H9 (cell line): ENCODE data around the gene LLGL2. TPM values are rescaled to one million over a fixed set of nuclear protein-coding genes. Genes with fewer than 3 reads are reported as not detected.

Experiments
- DNase-seq: peaks from one replicate; pipeline ENCODE4 v3.0.0-alpha.2; 2017
- H2AFZ ChIP-seq: one replicate; pipeline ENCODE4 v1.6.1; 2013; ENCODE audit warnings: mild to moderate bottlenecking, low read length, control low read depth, moderate library complexity
- H2AK5ac ChIP-seq: 2 replicates; pipeline ENCODE4 v1.6.1; 2013; ENCODE audit warnings: low read length, control low read depth, mixed read lengths; ENCODE audit not compliant: insufficient read length
- H2BK120ac ChIP-seq: one replicate; pipeline ENCODE4 v1.6.1; 2013; ENCODE audit warnings: low read depth, mild to moderate bottlenecking, low read length, control low read depth, inconsistent platforms; ENCODE audit not compliant: poor library complexity, severe bottlenecking
- H2BK12ac ChIP-seq: 2 replicates; pipeline ENCODE4 v1.6.1; 2013; ENCODE audit warnings: low read length, control low read depth, mixed read lengths, low read depth; ENCODE audit not compliant: insufficient read length
- H2BK15ac ChIP-seq: 2 replicates; pipeline ENCODE4 v1.6.1; 2013; ENCODE audit warnings: low read depth, low read length, control low read depth
- H2BK20ac ChIP-seq: one replicate; pipeline ENCODE4 v1.6.1; 2013; ENCODE audit warnings: low read depth, mild to moderate bottlenecking, low read length, control low read depth, inconsistent platforms; ENCODE audit not compliant: poor library complexity, severe bottlenecking
- H2BK5ac ChIP-seq: 2 replicates; pipeline ENCODE4 v1.6.1; 2013; ENCODE audit warnings: low read length, control low read depth, mixed read lengths; ENCODE audit not compliant: insufficient read length
- H3K14ac ChIP-seq: 2 replicates; pipeline ENCODE4 v1.6.1; 2013; ENCODE audit warnings: low read length, control low read depth; ENCODE audit not compliant: insufficient read depth
- H3K18ac ChIP-seq: 2 replicates; pipeline ENCODE4 v1.6.1; 2013; ENCODE audit warnings: low read depth, mild to moderate bottlenecking, mixed read lengths, low read length, control low read depth; ENCODE audit not compliant: insufficient read length
- H3K23ac ChIP-seq: 2 replicates; pipeline ENCODE4 v1.6.1; 2013; ENCODE audit warnings: low read length, control low read depth, mixed read lengths, low read depth; ENCODE audit not compliant: insufficient read length
- H3K23me2 ChIP-seq: 2 replicates; pipeline ENCODE4 v1.6.1; 2013; ENCODE audit warnings: low read depth, mild to moderate bottlenecking, mixed read lengths, low read length, control low read depth; ENCODE audit not compliant: insufficient read length, poor library complexity, severe bottlenecking
- H3K27ac ChIP-seq: 2 replicates; pipeline ENCODE4 v1.5.1; 2013; ENCODE audit warnings: low read length, control low read depth, mixed read lengths, low read depth; ENCODE audit not compliant: insufficient read length
- H3K27me3 ChIP-seq: 2 replicates; pipeline ENCODE4 v1.6.1; 2013; ENCODE audit warnings: low read length, control low read depth, inconsistent platforms; ENCODE audit not compliant: insufficient read depth
- H3K4ac ChIP-seq: 2 replicates; pipeline ENCODE4 v1.6.1; 2013; ENCODE audit warnings: low read depth, mild to moderate bottlenecking, control low read depth, inconsistent platforms, low read length, moderate library complexity
- H3K4me1 ChIP-seq: 2 replicates; pipeline ENCODE4 v1.6.1; 2013; ENCODE audit warnings: low read length, control low read depth, inconsistent platforms; ENCODE audit not compliant: insufficient read depth
- H3K4me2 ChIP-seq: 2 replicates; pipeline ENCODE4 v1.6.1; 2013; ENCODE audit warnings: low read length, control low read depth, mixed read lengths; ENCODE audit not compliant: insufficient read length, insufficient read depth
- H3K56ac ChIP-seq: 2 replicates; pipeline ENCODE4 v1.6.1; 2013; ENCODE audit warnings: low read depth, mild to moderate bottlenecking, mixed read lengths, low read length, control low read depth; ENCODE audit not compliant: insufficient read length
- H3K79me1 ChIP-seq: 2 replicates; pipeline ENCODE4 v1.6.1; 2013; ENCODE audit warnings: low read depth, mild to moderate bottlenecking, moderate library complexity, low read length, control low read depth, inconsistent platforms; ENCODE audit not compliant: insufficient read depth, poor library complexity, severe bottlenecking
- H3K79me2 ChIP-seq: 2 replicates; pipeline ENCODE4 v1.6.1; 2013; ENCODE audit warnings: low read length, control low read depth, inconsistent platforms; ENCODE audit not compliant: insufficient read depth
- H3K9ac ChIP-seq: 2 replicates; pipeline ENCODE4 v1.6.1; 2013; ENCODE audit warnings: low read length, control low read depth, mixed read lengths; ENCODE audit not compliant: insufficient read length; ENCODE audit errors: extremely low read depth
- H3K9me3 ChIP-seq: one replicate; pipeline ENCODE4 v1.6.1; 2013; ENCODE audit warnings: low read depth, low read length, inconsistent platforms; ENCODE audit not compliant: control insufficient read depth
- H3T11ph ChIP-seq: one replicate; pipeline ENCODE4 v1.6.1; 2013; ENCODE audit warnings: mild to moderate bottlenecking, low read length, control low read depth, inconsistent platforms
- H4K20me1 ChIP-seq: one replicate; pipeline ENCODE4 v1.6.1; 2013; ENCODE audit not compliant: control insufficient read depth, insufficient read length, insufficient read depth
- H4K5ac ChIP-seq: 2 replicates; pipeline ENCODE4 v1.6.1; 2013; ENCODE audit warnings: low read depth, mild to moderate bottlenecking, mixed read lengths, low read length, control low read depth; ENCODE audit not compliant: insufficient read length
- H4K8ac ChIP-seq: replicated peaks from 2 replicates; pipeline ENCODE4 v1.6.1; 2013; ENCODE audit warnings: low read length, control low read depth, mixed read lengths, low read depth; ENCODE audit not compliant: insufficient read length
- H4K91ac ChIP-seq: 2 replicates; pipeline ENCODE4 v1.6.1; 2013; ENCODE audit warnings: low read depth, mild to moderate bottlenecking, moderate library complexity, mixed read lengths, low read length, control low read depth; ENCODE audit not compliant: insufficient read length
- H3K27ac Mint-ChIP-seq, 3 experiments: 2 replicates in 2 of 3; 3 replicates in 1 of 3; pipeline ENCODE4 v1.8.0; 2020 to 2021; ENCODE audit warnings: mixed read lengths in 3 of 3, mild to moderate bottlenecking in 1 of 3, moderate library complexity in 1 of 3
- H3K27me3 Mint-ChIP-seq: 2 replicates; pipeline ENCODE4 v1.8.0; 2021; ENCODE audit warnings: low read depth, mild to moderate bottlenecking, moderate library complexity, mixed read lengths
- H3K36me3 Mint-ChIP-seq, 3 experiments: 2 replicates in 2 of 3; 3 replicates in 1 of 3; pipeline ENCODE4 v1.8.0; 2020 to 2021; ENCODE audit warnings: low read depth in 3 of 3, mixed read lengths in 3 of 3; ENCODE audit not compliant: insufficient read depth in 1 of 3
- H3K4me1 Mint-ChIP-seq, 2 experiments: 2 replicates each; pipeline ENCODE4 v1.8.0; 2020; ENCODE audit warnings: mixed read lengths in 2 of 2
- H3K4me3 Mint-ChIP-seq, 2 experiments: 2 replicates in 1 of 2; 3 replicates in 1 of 2; pipeline ENCODE4 v1.8.0; 2020 to 2021; ENCODE audit warnings: mild to moderate bottlenecking in 2 of 2, mixed read lengths in 2 of 2, moderate library complexity in 1 of 2
- H3K9me3 Mint-ChIP-seq, 2 experiments: 2 replicates in 1 of 2; 3 replicates in 1 of 2; pipeline ENCODE4 v1.8.0; 2020; ENCODE audit warnings: mild to moderate bottlenecking in 2 of 2, mixed read lengths in 2 of 2, moderate library complexity in 1 of 2
- CTCF ChIP-seq: fragments of 200-600 bp; sonication (generic); conservative IDR thresholded peaks from 3 replicates; pipeline ENCODE4 v1.8.0; 2021; ENCODE audit warnings: antibody characterized with exemption, mild to moderate bottlenecking
- WGBS: extraction: QIAGEN DNeasy Blood & Tissue Kit; methylation state at CpG from one replicate; pipeline ENCODE4 v1.1.7; 2013; ENCODE audit warnings: missing lambda C conversion rate, low lambda C conversion rate, mixed read lengths; ENCODE audit not compliant: insufficient read length; ENCODE audit errors: extremely low coverage; 5-methylcytosine and 5-hydroxymethylcytosine counted together
- total RNA-seq: library from RNA; stranded (reverse); gene quantifications from 2 replicates; pipeline ENCODE4 v1.2.1, GENCODE V29; 2021

Gene LLGL2
- total RNA-seq, 1 experiment from 2014 or later, result 90.4 TPM

- H3K18ac ChIP-seq, result no peak overlapping the region
- H4K8ac ChIP-seq, result no peak overlapping the region
- no peak overlapping the region for H2BK120ac ChIP-seq
- no peaks in the 10 kb centered on the region for H3K4me1 ChIP-seq
- H3K9me3 Mint-ChIP-seq, result no peaks in the 10 kb centered on the region
- no peaks in the 10 kb centered on the region; the same call in 1 of the 2 replicates for H3K79me2 ChIP-seq
- no peak overlapping the region for H3K27ac ChIP-seq
- H2AFZ ChIP-seq, result no peak overlapping the region
- no peak overlapping the region for H3K9ac ChIP-seq
- TF ChIP-seq CTCF, result no peak
- H3K23me2 ChIP-seq, result no peaks in the 10 kb centered on the region
- no peak overlapping the region for H4K5ac ChIP-seq
- no peaks in the 10 kb centered on the region for H3K79me1 ChIP-seq
- no peak overlapping the region for H2BK5ac ChIP-seq
- no peak overlapping the region for H2AK5ac ChIP-seq
- no peak overlapping the region for H3K27ac Mint-ChIP-seq
- no peak overlapping the region for H3K23ac ChIP-seq
- H3K4me3 Mint-ChIP-seq, result no peak overlapping the region
- H3K4me2 ChIP-seq, result no peak overlapping the region
- H3K27me3 Mint-ChIP-seq, result no peaks in the 10 kb centered on the region
- H3K4me1 Mint-ChIP-seq, result peaks cover 1 to 7% of the 10 kb centered on the region in 2 experiments; a peak in 3 of 4 replicates
- no peaks in the 10 kb centered on the region for H3K9me3 ChIP-seq
- no peaks in the 10 kb centered on the region for H4K20me1 ChIP-seq
- no peak overlapping the region for H3K4ac ChIP-seq
- H3K27me3 ChIP-seq, result no peaks in the 10 kb centered on the region
- no CpG with 5 or more reads among the region's 5 CpGs for WGBS
- no peak overlapping the region for H3T11ph ChIP-seq
- no peak overlapping the region for H3K56ac ChIP-seq
- no peak overlapping the region for H4K91ac ChIP-seq
- no peak for DNase-seq
- no peak overlapping the region for H2BK15ac ChIP-seq
- H3K36me3 Mint-ChIP-seq, result peaks cover 4 to 48% (median 35%) of the 10 kb centered on the region in 3 experiments; a peak in 6 of 7 replicates
- H2BK12ac ChIP-seq, result no peak overlapping the region
- H3K14ac ChIP-seq, result no peak overlapping the region
- H2BK20ac ChIP-seq, result no peak overlapping the region
Measured at GRCh38 chr17:75508931-75509361, 16.6 kb upstream of the LLGL2 start.
